RKO (cell line): ENCODE data around the gene APP.
A peak's percentile ranks its signal among the peaks of the same experiment; 100 is the strongest.
"Not testable (repeated sequence)": the region's sequence is repeated elsewhere in the genome, so short reads cannot be mapped to it uniquely, and the experiment has no call there.

Experiments
- DNase-seq: peaks from one replicate; pipeline ENCODE4 v3.0.0-alpha.2; 2016; ENCODE audit warnings: low spot score

Gene APP

GRCh38 chr21:26060335-26061115 is 110.0 kb downstream of the APP start:
- no peak for DNase-seq

- no peak for DNase-seq
Measured at GRCh38 chr21:26057477-26058170, 112.9 kb downstream of the APP start.

- DNase-seq, result no peak
Measured at GRCh38 chr21:26055841-26056264, 114.7 kb downstream of the APP start.

- DNase-seq, result no peak
Measured at GRCh38 chr21:26055010-26055409, 115.6 kb downstream of the APP start.

- DNase-seq, result no peak
Measured at GRCh38 chr21:26052057-26052456, 118.5 kb downstream of the APP start.

GRCh38 chr21:26050857-26051256 is 119.7 kb downstream of the APP start:
- DNase-seq, result no peak

GRCh38 chr21:26049803-26050202 is 120.8 kb downstream of the APP start:
- DNase-seq, result no peak

GRCh38 chr21:26047279-26047967 is 123.1 kb downstream of the APP start:
- no peak for DNase-seq

- no peak for DNase-seq
Measured at GRCh38 chr21:26043891-26044290, 126.7 kb downstream of the APP start.

- DNase-seq, result no peak
Measured at GRCh38 chr21:26042181-26042876, 128.2 kb downstream of the APP start.

GRCh38 chr21:26041431-26042180 is 129.0 kb downstream of the APP start:
- peak; percentile 67 for DNase-seq

- DNase-seq, result no peak
Measured at GRCh38 chr21:26036916-26037315, 133.7 kb downstream of the APP start.

- DNase-seq, result peak; percentile 65
Measured at GRCh38 chr21:26032263-26032662, 138.3 kb downstream of the APP start.

GRCh38 chr21:26028183-26028582 is 142.4 kb downstream of the APP start:
- no peak for DNase-seq

GRCh38 chr21:26027696-26028095 is 142.9 kb downstream of the APP start:
- DNase-seq, result peak; percentile 56

GRCh38 chr21:26025536-26026512 is 144.7 kb downstream of the APP start:
- DNase-seq, result no peak

GRCh38 chr21:26023406-26023805 is 147.2 kb downstream of the APP start:
- DNase-seq, result not testable (repeated sequence)

GRCh38 chr21:26022598-26023337 is 147.8 kb downstream of the APP start:
- not testable (repeated sequence) for DNase-seq

GRCh38 chr21:26020510-26020909 is 150.1 kb downstream of the APP start:
- no peak for DNase-seq

- no peak for DNase-seq
Measured at GRCh38 chr21:26020081-26020480, 150.5 kb downstream of the APP start.
